Measurements from ENCODE around the gene MMP11.

GRCh38 chr22:23751441-23751996 lies 21.1 kb upstream of the MMP11 start:
- TF ChIP-seq CTCF (IDR thresholded peaks at IDR 0.05) (no peak), POLR2A (IDR thresholded peaks at IDR 0.05) (no peak)

Data from ovary (tissue), 3 donors.